ENCODE data around the gene DLX1. TPM values are rescaled to one million over a fixed set of nuclear protein-coding genes. Genes with fewer than 3 reads are reported as not detected.

DLX1 gene
- total RNA-seq, 6 experiments from 2014 or later, result 8.2 to 13.9 (median 9.2) TPM

- Mint-ChIP-seq H3K9me3 (no peaks in the 10 kb centered on the region), H3K27me3 (ENCODE audit: insufficient read depth) (peaks cover 7% of the 10 kb centered on the region; the same call in 1 of the 2 replicates), H3K36me3 (ENCODE audit: low read depth) (peaks cover 9% of the 10 kb centered on the region; the same call in 1 of the 2 replicates), H3K27ac (peak overlapping the region; percentile 90), H3K4me1 (ENCODE audit: low read depth) (peaks cover 65% of the 10 kb centered on the region), H3K4me3 (peak overlapping the region; percentile 95)
- DNase-seq, result no peak
- TF ChIP-seq CTCF (IDR thresholded peaks at IDR 0.05), result no peak
These were observed 14.3 kb downstream of the DLX1 start for GRCh38 chr2:172099472-172100079.

GRCh38 chr2:172100080-172100934 lies 15.0 kb downstream of the DLX1 start:
- Mint-ChIP-seq H3K4me1 (ENCODE audit: low read depth) (peaks cover 69% of the 10 kb centered on the region), H3K4me3 (peak overlapping the region; percentile 95), H3K27me3 (ENCODE audit: insufficient read depth) (peaks cover 7% of the 10 kb centered on the region; the same call in 1 of the 2 replicates), H3K27ac (peak overlapping the region; percentile 90), H3K9me3 (no peaks in the 10 kb centered on the region), H3K36me3 (ENCODE audit: low read depth) (peaks cover 9% of the 10 kb centered on the region; the same call in 1 of the 2 replicates)
- no peak for TF ChIP-seq CTCF (IDR thresholded peaks at IDR 0.05)
- no peak for DNase-seq

- H3K27me3 Mint-ChIP-seq (ENCODE audit: insufficient read depth), result peaks cover 7% of the 10 kb centered on the region; the same call in 1 of the 2 replicates
These were observed 15.9 kb downstream of the DLX1 start for GRCh38 chr2:172100935-172101820.

GRCh38 chr2:172101821-172102390 lies 16.6 kb downstream of the DLX1 start:
- Mint-ChIP-seq H3K36me3 (ENCODE audit: low read depth) (peaks cover 9% of the 10 kb centered on the region; the same call in 1 of the 2 replicates), H3K9me3 (no peaks in the 10 kb centered on the region), H3K4me3 (peak overlapping the region; percentile 95), H3K27ac (peak overlapping the region; percentile 90), H3K4me1 (ENCODE audit: low read depth) (peaks cover 61% of the 10 kb centered on the region), H3K27me3 (ENCODE audit: insufficient read depth) (peaks cover 5% of the 10 kb centered on the region; the same call in 1 of the 2 replicates)
- no peak for TF ChIP-seq CTCF (IDR thresholded peaks at IDR 0.05)
- DNase-seq, result no peak

More at GRCh38 chr2:172100935-172101820, 15.9 kb downstream of the DLX1 start:
- peaks cover 68% of the 10 kb centered on the region for H3K4me1 Mint-ChIP-seq (ENCODE audit: low read depth)
- no peaks in the 10 kb centered on the region for H3K9me3 Mint-ChIP-seq
- no peak for DNase-seq
- TF ChIP-seq CTCF (IDR thresholded peaks at IDR 0.05), result 0 out of 2 replicates have a peak, but pooled peaks have one; percentile 10
- peaks cover 9% of the 10 kb centered on the region; the same call in 1 of the 2 replicates for H3K36me3 Mint-ChIP-seq (ENCODE audit: low read depth)
- peak overlapping the region; percentile 90 for H3K27ac Mint-ChIP-seq
- H3K4me3 Mint-ChIP-seq, result peak overlapping the region; percentile 95
